GM21526 (cell line): Measurements from ENCODE around the gene C2CD4B.

Experiments
- ATAC-seq: cut with Tn5 transposase; IDR thresholded peaks from one replicate; pipeline ENCODE4 v1.9.1; 2021; ENCODE audit warnings: moderate library complexity; ENCODE audit not compliant: unreplicated experiment, low FRiP score

The C2CD4B gene

DNA sequence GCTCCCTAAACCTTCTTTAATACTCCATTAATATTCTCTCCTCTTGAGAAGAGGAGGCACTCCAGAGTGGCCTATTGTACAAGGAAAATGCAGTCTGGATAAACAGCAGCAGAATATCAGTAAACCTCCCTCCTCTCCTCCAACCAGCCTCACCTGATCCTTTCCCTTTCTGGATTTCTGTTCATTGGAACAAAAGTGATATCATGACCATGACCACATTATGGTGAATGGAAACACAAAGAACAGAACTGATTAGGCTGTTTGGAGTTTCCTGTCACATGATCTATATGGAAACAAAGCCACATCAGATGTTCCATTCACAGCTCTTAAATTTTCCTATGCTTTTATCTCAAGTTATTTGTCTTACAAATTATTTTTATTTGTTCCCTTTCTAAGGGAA, 14.6 kb downstream of the C2CD4B start:
- ATAC-seq = no peak

DNA sequence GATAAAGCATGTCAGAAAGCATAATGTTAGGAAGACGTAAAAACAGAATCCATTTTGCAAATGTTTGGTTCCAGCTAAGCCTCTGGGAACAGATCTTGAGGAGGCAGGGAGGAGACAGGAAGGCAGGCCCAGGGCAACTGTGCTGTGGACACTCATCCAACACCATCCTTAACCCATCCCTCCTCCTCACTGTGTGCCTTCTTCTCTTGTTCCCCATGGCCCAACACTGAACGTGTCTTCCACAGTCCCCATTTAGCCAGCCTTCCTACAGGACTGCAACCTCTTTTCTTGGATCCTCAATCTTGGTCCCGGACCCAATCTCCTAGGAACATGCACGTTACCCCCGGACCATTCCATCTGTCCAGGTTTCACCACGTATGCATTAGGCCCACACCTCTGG, 15.4 kb downstream of the C2CD4B start:
- ATAC-seq = no peak

DNA sequence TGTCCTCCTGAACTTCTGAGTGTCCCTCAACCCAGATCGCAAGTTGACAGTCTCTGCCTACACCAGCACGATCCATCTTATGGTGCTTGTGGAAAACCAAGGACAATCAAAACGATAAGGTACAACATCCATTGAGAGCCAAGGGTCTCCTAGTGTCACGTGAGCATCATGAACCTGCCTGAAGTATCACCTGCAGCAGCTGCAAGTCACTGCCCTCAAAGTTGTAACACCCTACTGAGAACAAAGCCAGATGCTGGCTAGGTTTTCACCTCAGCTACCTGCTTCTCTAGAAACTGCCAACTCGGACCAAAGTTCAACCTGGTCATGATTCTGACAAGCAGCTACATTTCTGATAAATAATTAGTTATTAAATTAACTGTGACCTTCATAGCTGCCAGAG, 17.5 kb downstream of the C2CD4B start:
- no peak for ATAC-seq

DNA sequence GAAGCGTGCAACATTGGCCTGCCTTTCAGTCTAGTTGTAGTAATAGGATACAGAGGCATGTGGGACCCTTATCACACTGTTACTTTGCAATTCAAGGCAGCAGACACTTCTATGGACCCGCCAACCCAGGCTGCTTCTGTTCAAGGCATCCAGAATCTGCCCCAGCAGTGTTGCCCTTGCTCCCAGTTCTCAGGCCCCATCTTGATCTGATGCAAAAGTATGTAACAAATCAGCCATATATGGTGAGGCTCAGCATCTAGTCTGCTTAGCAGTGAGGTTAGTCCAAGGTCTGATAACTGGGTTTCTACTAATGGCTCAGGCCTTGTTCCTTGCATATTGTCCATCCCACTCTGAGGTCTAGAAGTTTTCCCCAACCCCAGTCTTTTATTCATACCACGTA, 17.9 kb downstream of the C2CD4B start:
- no peak for ATAC-seq

DNA sequence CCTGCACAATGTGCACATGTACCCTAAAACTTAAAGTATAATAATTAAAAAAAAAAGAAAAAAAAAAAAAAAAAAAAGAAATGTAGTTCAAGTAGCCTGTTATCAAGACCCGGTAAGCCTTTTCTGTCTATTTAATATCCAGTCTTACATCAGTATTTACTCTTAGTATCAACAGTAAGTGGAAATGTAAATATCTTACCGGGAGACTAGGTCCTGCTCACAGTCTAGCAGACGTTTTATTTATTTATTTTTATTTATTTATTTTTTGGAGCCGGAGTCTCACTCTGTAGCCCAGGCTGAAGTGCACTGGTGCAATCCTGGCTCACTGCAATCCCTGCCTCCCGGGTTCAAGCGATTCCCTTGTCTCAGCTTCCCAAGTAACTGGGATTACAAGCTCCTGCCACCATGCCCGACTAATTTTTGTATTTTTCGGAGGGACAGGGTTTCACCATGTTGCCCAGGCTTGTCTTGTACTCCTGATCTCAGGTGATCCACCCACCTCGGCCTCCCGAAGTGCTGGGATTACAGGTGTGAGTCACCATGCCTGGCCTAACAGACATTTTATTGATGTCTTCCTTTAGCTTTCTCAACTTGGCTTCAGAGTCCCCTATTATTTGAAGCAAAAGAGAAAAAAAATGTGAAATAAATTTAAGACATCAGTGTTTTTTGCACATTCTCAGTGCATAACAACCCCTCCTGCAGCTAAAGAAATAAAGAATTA, 19.9 kb downstream of the C2CD4B start:
- no peak for ATAC-seq

DNA sequence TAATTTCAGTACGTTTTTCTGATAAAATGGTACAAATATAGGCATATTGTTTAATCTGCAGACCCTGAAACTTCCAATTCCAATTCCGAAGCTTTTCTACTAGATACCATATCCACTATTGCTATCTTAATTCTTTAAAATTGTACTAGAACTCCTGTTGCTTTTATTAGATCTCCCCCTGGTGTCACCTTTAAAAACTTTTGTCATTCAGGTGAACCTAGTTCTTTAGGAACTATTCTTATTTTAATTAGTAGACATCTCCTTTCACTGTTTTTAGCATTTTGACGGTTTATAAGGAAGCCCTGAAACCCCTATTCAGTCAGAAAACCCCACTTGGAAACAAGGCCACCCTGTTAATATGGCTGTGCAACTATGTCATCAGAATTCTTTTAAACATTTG, 22.3 kb downstream of the C2CD4B start:
- ATAC-seq = no peak

DNA sequence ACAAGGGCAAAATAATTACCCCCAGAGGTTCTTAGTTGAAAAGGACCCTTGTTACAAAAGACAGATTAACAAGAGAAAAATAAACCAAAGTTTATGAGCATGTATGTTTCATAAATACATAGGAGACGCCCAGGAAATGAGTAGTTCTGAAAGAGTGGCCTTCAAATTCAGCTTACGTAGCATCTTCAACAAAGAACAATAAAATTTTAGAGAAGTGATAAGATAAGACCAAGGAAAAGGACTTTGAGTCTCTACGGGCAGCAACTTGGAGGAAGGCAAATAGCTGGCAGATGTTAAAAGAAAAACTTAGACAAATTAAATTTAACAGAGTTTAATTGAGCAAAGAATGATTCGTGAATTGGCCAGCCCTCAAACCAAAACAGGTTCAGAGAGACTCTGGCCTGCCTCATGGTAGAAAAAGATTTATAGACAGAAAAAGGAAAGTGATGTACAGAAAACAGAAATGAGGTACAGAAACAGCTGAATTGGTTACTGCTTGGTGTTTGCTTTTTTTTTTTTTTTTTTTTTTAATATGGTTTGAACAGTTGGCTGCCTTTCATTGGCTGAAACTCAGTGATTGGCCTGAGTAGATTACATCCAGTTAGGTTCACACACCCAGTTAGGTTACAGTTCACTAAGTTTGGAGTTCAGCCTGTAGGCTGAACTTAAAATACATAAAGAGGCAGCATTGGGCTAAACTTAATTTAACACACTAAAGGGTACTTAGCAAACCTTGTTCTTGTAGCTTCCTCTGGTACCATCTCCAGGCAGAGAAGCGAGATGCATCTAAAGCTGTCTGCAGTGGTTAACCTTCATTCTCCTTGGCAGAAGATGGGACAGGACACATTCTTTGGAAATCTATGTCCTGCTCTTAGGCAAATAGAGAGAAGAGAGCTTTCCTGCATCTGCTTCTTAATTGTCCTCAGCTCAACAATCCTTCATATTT, 23.2 kb downstream of the C2CD4B start:
- ATAC-seq = no peak

DNA sequence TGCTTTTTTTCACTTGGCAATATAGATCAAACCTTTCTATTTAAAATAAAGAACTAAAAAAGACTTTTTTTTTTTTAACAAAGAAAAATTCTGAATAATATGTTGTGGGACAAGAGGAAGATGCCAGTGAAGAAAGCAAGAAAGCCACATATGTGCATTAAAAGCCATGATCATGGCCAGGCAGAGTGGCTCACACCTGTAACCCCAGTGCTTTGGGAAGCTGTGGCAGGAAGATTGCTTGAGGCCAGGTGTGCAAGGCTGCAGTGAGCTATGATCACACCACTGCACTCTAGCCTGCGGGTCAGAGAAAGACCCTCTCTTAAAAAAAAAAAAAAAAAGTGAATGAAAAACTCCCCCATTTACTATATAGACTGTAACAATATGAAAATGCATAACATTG, 23.9 kb downstream of the C2CD4B start:
- no peak for ATAC-seq

DNA sequence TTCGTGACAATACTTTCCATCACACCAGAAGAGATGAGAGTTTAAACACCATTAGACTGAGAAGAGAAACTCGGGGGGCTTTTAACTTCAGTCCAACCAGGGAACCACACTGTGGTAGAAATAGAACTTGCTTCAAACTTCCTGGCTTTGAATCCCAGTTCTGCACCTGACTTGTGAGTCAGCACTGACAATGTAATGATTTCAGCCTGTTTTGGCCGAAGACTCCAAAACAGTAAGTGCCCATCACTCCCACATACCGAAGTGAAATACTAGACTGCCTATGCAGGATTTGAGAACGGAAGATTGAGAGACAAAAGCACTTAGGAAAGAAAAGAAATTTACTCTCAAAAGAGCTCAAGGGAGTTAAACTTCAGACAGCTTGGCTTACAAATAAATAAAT, 27.0 kb downstream of the C2CD4B start:
- ATAC-seq = no peak

DNA sequence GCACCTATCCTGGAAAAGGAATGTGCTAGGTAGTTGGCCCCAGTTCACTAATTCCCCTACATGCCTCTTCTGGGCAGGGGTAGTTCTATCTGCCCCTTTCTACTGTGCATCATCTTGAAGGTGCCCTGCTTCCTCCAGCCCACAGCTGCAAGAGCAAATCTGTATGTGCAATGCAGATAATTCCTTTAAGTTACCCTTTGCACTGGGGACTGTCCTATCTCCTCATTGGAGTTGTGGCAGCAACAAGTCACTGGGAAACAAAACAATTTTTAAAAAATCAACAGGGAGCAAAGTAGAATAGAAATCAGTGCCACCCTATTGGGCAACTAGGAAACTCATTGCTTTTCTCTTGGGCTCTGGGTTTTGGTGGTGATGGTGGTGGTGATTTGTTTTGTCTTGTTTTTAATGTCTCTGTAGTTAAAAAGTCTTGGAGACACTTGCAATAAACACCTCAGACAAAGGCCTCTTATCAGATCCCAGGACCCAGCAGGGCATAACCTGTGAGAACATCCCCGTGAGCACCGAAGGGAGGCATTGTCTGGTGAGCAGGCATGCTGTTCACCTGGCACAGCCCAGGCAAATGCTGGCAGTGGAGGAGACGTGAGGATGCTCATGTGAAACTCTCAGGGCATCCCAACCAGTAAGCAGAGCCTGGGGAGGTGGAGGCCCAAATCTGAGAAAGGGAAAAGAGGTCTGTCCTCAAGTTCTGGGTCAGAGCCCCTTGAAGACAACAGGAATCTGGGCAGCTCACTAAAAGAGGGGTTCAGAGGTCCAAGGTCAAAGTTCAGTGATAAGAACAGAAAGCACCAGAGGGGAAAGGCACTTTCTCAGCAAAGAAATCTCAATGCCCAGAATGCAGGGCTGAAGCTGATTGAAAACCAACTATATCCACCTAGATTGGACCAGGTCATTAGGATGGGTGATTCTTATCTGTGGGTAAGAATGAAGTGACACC, 27.9 kb downstream of the C2CD4B start:
- ATAC-seq = no peak

DNA sequence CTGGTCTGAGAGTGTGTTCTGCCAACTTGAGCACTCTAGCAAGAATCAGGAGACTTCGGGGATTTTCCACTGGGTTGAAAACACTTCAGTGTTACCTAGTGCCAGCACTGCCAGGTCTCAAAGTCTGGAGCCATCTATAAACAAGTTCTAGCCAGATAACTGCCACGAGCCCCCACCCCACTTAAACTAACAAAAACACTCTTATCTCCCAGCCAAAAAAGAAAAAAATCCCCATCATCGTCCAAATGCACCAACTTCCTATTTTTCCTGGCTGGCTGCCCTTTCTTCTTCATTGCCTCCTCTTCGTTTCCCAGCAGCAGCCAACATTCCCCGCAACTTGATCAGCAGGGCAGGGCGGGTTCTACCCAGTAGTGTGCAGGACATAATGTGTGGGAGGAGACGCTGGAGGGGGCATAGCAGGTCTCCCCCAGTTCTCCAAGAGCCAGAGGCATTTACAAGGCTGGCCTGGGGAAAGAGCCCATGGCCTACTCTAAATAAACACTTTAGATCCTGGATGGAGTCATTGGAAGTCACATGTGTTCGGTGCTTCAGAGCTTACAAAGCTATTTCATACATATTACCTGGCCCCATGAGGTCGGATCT, 29.5 kb downstream of the C2CD4B start:
- no peak for ATAC-seq

DNA sequence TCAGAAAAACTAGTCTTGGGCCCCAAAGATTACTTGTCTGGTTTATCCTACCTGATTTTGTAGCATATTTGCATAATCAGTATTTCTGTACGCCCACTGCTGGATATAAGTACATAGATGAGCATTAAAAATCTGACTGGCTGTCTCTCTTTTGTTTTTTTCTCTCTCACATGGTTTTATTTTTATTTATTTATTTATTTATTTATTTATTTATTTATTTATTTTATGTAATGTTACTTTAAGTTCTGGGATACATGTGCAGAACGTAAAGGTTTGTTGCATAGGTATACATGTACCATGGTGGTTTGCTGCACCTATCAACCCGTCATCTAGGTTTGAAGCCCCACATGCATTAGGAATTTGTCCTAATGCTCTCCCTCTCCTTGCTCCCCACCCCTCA, 31.9 kb downstream of the C2CD4B start:
- ATAC-seq = no peak

DNA sequence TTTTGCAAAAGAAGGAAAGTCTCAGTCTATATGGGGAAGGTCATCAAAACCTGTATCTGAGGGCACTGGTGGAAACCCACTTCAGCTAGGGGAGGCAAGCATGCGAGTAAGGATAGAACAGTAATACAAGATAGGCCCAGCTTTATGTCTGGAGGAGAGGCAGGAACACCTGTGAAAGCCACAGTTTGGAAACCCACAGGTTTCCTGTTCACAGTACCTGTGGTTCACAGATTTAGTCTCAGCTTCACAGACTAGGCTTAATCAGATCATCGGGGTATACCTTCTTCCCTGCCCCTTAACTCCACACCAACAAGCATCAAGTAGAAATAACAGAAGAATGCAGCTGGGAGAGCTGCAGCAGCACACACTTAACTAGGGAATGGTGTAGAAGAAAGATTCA, 36.2 kb downstream of the C2CD4B start:
- no peak for ATAC-seq

DNA sequence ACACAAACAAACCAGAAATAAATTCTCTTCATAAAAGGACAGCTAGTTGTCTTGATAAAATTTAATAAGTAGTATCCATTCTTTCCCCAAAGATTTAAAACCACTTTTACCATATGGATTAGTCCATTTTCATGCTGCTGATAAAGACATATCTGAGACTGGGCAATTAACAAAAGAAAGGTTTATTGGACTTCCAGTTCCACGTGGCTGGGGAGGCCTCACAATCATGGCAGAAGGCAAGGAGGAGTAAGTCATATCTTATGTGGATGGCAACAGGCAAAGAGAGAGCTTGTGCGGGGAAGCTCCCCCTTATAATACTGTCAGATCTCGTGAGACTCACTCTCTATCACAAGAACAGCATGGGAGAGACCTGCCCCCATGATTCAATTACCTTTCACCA, 38.7 kb downstream of the C2CD4B start:
- no peak for ATAC-seq

DNA sequence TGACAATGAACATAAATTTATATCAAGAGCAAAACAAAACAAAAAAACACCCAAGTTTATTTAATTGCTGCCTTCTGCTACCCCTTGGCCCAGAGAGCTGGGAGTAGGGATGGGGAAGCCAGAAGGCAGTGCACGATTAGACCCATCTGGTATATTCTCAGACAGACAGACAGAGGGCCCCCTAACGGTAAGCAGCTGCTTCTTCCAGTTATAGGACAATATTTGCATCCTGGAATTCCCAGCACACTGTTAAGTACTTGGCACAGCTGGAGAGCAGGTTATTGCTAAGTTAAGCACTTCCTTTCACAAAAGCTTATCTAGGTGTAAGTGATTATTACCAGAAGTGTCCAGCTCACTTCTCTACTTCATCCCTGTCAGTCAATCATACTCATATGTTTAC, 39.3 kb downstream of the C2CD4B start:
- no peak for ATAC-seq

DNA sequence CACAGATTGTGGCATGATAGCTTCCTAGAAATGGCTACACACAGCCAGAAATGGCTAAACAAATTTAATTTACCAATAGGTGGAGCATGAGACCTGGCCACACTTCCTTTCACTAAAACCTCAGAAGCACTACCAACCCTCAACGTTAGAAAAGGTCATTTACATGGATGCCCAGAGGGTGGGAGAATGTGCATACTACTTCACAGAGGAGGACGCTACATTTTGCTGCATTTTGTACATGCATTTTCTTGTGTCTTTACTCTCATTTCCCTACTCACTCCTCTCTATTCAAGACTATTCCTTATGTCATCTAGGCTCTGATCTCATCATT, 40.1 kb downstream of the C2CD4B start:
- ATAC-seq = no peak

DNA sequence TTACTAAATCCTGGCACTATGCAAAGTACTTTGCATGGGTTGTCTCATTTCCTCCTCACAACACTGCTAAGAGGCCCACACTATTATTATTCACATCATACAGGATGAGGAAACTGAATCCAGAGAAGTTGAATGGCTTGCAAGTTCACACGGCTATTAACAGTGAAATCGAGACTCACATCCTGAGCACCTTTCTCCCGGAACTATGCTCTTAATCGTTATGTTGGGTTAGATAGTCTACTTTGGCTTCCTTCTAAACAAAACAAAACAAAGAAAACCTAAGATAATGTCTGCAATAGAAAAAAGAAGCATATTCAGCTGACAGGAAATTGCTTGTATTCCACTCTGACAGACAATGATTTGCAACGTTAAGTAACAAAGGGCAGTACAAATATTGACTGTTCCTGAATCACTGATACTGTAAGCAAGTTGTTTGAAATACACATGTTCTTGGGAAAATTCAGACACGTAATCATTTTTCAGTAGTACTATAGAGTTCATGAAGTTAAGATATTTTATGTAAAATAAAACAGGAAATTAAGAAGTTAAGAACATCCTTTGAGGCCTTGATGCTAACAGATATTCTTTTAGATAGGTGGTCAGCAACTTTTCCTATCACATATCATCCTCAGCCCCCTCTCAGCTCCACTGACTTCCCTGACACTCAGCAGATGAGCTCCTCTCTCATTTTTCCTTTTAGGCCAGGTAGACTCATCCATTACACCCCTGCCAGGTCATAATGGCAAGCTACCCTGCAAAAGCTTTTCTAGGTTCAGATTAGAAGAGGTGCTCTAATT, 40.7 kb downstream of the C2CD4B start:
- no peak for ATAC-seq

DNA sequence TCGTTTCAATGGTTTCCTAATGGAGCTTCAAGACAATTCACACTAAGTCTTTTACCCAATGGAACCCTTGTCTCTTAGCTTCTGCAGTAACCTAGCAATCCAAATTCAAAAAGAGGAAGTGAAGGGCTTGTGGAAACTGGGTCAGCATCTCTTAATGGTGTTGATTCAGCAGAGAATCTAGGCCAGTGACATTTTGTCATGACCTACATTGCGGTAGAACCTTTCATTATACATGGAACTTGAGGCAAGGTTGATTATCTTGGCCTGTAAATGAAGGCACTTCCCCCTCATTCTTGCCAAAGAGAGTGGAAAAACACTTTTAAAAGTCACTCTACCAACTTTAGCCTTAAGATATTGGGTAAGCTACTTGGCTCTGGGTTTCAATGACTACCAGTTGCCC, 42.8 kb downstream of the C2CD4B start:
- ATAC-seq = no peak

DNA sequence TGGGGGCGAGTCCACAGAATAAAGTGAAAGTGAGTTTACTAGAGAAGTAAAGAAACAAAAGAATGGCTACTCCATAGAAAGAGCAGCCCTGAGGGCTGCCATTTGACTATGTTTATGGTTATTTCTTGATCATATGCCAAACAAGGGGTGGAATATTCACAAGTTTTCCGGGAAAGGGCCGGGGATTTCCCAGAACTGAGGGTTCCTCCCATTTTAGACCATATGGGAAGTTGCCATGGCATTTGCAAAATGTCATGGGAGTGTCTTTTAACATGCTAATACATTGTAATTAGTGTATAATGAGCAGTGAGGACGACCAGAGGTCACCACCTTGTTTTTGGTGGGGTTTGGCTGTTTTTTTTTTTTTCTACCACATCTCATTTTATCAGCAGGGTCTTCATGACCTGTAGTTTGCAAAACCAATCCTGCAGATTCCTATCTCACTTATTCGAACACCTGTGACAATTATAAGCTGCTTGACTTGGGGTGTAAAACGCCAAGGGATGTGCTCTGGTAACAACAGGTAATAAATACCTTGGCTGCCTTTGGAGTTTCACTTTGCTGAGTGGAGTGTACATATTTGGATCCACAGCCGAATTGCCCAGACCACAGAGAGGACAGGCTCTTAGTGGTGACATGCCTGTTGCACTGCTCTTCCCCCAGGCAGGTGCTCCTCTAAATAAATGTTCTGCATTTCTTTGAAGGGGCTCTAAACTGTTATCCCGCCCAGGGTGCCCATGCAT, 43.6 kb downstream of the C2CD4B start:
- ATAC-seq = no peak
